ENCODE results near the gene TYRO3. TPM values are rescaled to one million over a fixed set of nuclear protein-coding genes. Genes with fewer than 3 reads are reported as not detected.
A peak's percentile ranks its signal among the peaks of the same experiment; 100 is the strongest.

TYRO3 gene
- total and polyA plus RNA-seq, 2 of the 13 experiments (the other 11 are each of a cell fraction or from before 2014, with no cell fraction given): 24.0 to 43.6 TPM

- no peak for TF ChIP-seq MTF2 (CRISPR knock-in tag; IDR thresholded peaks at IDR 0.05; ENCODE audit: borderline replicate concordance)
- no peak for TF ChIP-seq ESRRA (CRISPR knock-in tag; IDR thresholded peaks at IDR 0.05; ENCODE audit: low read depth)
- no peak for TF ChIP-seq NONO (IDR thresholded peaks at IDR 0.05)
- TF ChIP-seq NONO (CRISPR knock-in tag; conservative IDR thresholded peaks at IDR 0.05): no peak
- TF ChIP-seq KDM5A (IDR thresholded peaks at IDR 0.05; ENCODE audit: borderline replicate concordance, low read length): no peak
- no peak for TF ChIP-seq MED1 (CRISPR knock-in tag; IDR thresholded peaks at IDR 0.05)
- no peak for TF ChIP-seq BRCA1 (CRISPR knock-in tag; IDR thresholded peaks at IDR 0.05)
- TF ChIP-seq, protein P1, sequence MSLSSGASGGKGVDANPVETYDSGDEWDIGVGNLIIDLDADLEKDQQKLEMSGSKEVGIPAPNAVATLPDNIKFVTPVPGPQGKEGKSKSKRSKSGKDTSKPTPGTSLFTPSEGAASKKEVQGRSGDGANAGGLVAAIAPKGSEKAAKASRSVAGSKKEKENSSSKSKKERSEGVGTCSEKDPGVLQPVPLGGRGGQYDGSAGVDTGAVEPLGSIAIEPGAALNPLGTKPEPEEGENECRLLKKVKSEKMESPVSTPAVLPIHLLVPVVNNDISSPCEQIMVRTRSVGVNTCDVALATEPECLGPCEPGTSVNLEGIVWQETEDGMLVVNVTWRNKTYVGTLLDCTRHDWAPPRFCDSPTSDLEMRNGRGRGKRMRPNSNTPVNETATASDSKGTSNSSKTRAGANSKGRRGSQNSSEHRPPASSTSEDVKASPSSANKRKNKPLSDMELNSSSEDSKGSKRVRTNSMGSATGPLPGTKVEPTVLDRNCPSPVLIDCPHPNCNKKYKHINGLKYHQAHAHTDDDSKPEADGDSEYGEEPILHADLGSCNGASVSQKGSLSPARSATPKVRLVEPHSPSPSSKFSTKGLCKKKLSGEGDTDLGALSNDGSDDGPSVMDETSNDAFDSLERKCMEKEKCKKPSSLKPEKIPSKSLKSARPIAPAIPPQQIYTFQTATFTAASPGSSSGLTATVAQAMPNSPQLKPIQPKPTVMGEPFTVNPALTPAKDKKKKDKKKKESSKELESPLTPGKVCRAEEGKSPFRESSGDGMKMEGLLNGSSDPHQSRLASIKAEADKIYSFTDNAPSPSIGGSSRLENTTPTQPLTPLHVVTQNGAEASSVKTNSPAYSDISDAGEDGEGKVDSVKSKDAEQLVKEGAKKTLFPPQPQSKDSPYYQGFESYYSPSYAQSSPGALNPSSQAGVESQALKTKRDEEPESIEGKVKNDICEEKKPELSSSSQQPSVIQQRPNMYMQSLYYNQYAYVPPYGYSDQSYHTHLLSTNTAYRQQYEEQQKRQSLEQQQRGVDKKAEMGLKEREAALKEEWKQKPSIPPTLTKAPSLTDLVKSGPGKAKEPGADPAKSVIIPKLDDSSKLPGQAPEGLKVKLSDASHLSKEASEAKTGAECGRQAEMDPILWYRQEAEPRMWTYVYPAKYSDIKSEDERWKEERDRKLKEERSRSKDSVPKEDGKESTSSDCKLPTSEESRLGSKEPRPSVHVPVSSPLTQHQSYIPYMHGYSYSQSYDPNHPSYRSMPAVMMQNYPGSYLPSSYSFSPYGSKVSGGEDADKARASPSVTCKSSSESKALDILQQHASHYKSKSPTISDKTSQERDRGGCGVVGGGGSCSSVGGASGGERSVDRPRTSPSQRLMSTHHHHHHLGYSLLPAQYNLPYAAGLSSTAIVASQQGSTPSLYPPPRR (CRISPR knock-in tag; IDR thresholded peaks at IDR 0.05; ENCODE audit: borderline replicate concordance): no peak
- no peak for TF ChIP-seq NCOR1 (IDR thresholded peaks at IDR 0.05; ENCODE audit: borderline replicate concordance, low read length)
- no peak for TF ChIP-seq NFYB (CRISPR knock-in tag; IDR thresholded peaks at IDR 0.05)
- no peak for TF ChIP-seq ZNF20 (CRISPR knock-in tag; IDR thresholded peaks at IDR 0.05)
- no peak for TF ChIP-seq SRY (CRISPR knock-in tag; IDR thresholded peaks at IDR 0.05)
- TF ChIP-seq ZNF138 (CRISPR knock-in tag; IDR thresholded peaks at IDR 0.05; ENCODE audit: low read depth): no peak
- TF ChIP-seq DMAP1 (CRISPR knock-in tag; IDR thresholded peaks at IDR 0.05): peak; percentile 41; the same call in 1 of the 2 replicates
- TF ChIP-seq SMAD9 (CRISPR knock-in tag; IDR thresholded peaks at IDR 0.05): no peak
- no peak for TF ChIP-seq NFATC3 (CRISPR knock-in tag; IDR thresholded peaks at IDR 0.05)
- 0 out of 2 replicates have a peak, but pooled peaks have one; percentile 41 for TF ChIP-seq BRF2 (CRISPR knock-in tag; IDR thresholded peaks at IDR 0.05)
- no peak for TF ChIP-seq HCFC1 (IDR thresholded peaks at IDR 0.05; ENCODE audit: low read depth, low read length)
- TF ChIP-seq ZBTB43 (CRISPR knock-in tag; conservative IDR thresholded peaks at IDR 0.05): no peak
- TF ChIP-seq JUND (CRISPR knock-in tag; IDR thresholded peaks at IDR 0.05): no peak
- no peak for TF ChIP-seq NCOA1 (CRISPR knock-in tag; IDR thresholded peaks at IDR 0.05)
- TF ChIP-seq ZKSCAN1 (IDR thresholded peaks at IDR 0.05; ENCODE audit: low read length): no peak
- TF ChIP-seq MXD4 (CRISPR knock-in tag; IDR thresholded peaks at IDR 0.05): no peak
- TF ChIP-seq RARA (CRISPR knock-in tag; IDR thresholded peaks at IDR 0.05): no peak
Observed at GRCh38 chr15:41585127-41586047, 26.4 kb downstream of the TYRO3 start (continued).

All from HepG2 (cell line).